A673 (cell line): ENCODE results near the gene TSR3. TPM values are rescaled to one million over a fixed set of nuclear protein-coding genes. Genes with fewer than 3 reads are reported as not detected.

Source experiments
- BruUV-seq: library from RNA; stranded (reverse); fragments of 400-500 nt; replicated peaks from 2 replicates; lab custom pipeline; 2021; lab: Mats Ljungman, UMichigan
- CTCF ChIA-PET: fragments of 300-600 bp; sonication (Branson Sonifier 250); formaldehyde crosslinking; loops from one replicate; lab custom pipeline; 2022; ENCODE audit warnings: antibody characterized with exemption; lab: Charles Lee
- POLR2A ChIA-PET: fragments of 300-600 bp; sonication (Branson Sonifier 250); formaldehyde crosslinking; loops from one replicate; lab custom pipeline; 2022; ENCODE audit warnings: antibody characterized with exemption; ENCODE audit not compliant: low non-redundant PET; lab: Charles Lee
- DNase-seq: peaks from one replicate; pipeline ENCODE4 v3.0.0-alpha.2; 2015; ENCODE audit warnings: low spot score
- H3K27ac ChIP-seq: fragments of 200-600 bp; sonication (generic); 2 replicates; pipeline ENCODE4 v1.5.1; 2016; ENCODE audit warnings: mixed run types, low read depth, mild to moderate bottlenecking, mixed read lengths, antibody characterized with exemption, low read length; ENCODE audit not compliant: poor library complexity, severe bottlenecking
- H3K27me3 ChIP-seq: fragments of 200-600 bp; sonication (generic); replicated peaks from 2 replicates; pipeline ENCODE4 v1.6.1; 2017; ENCODE audit warnings: mixed run types, low read depth, mild to moderate bottlenecking, mixed read lengths, antibody characterized with exemption, low read length; ENCODE audit not compliant: insufficient read depth, poor library complexity
- H3K36me3 ChIP-seq: fragments of 200-600 bp; sonication (generic); 2 replicates; pipeline ENCODE4 v1.6.1; 2016; ENCODE audit warnings: mixed run types, mild to moderate bottlenecking, mixed read lengths, antibody characterized with exemption, low read length; ENCODE audit not compliant: insufficient read depth, poor library complexity, severe bottlenecking
- H3K4me1 ChIP-seq: fragments of 200-600 bp; sonication (generic); 2 replicates; pipeline ENCODE4 v1.6.1; 2017; ENCODE audit warnings: mixed run types, mild to moderate bottlenecking, mixed read lengths, antibody characterized with exemption, low read length; ENCODE audit not compliant: insufficient read depth, poor library complexity, severe bottlenecking
- H3K4me3 ChIP-seq: fragments of 200-600 bp; sonication (generic); 2 replicates; pipeline ENCODE4 v1.5.1; 2016; ENCODE audit warnings: low read depth, mixed run types, mild to moderate bottlenecking, mixed read lengths, low read length; ENCODE audit not compliant: poor library complexity, severe bottlenecking
- H3K9me3 ChIP-seq: fragments of 200-600 bp; sonication (generic); 2 replicates; pipeline ENCODE4 v1.6.1; 2016; ENCODE audit warnings: mixed run types, low read depth, mild to moderate bottlenecking, mixed read lengths, antibody characterized with exemption, low read length; ENCODE audit not compliant: poor library complexity, severe bottlenecking
- EZH2 ChIP-seq: fragments of 200-600 bp; sonication (generic); IDR thresholded peaks from 2 replicates; pipeline ENCODE4 v1.6.1; 2017; ENCODE audit warnings: borderline replicate concordance, low read depth, mild to moderate bottlenecking, mixed read lengths, antibody characterized with exemption, low read length; ENCODE audit not compliant: poor library complexity, severe bottlenecking
- intact Hi-C: fragments of 100-400 bp; cut with micrococcal nuclease; formaldehyde crosslinking; loops from one replicate; pipeline ENCODE4 v1.10.0; 2022; ENCODE audit not compliant: unreplicated experiment
- total RNA-seq: library from RNA; stranded (reverse); gene quantifications from 2 replicates; pipeline ENCODE4 v1.2.3, GENCODE V29; 2021
- TF ChIP-seq, protein P1 (sequence below): fragments of 300-800, 200-600 bp; sonication (generic); conservative IDR thresholded peaks from 2 replicates; pipeline ENCODE4 v1.5.1; 2017; ENCODE audit warnings: low read depth, mild to moderate bottlenecking, antibody characterized with exemption, low read length, moderate library complexity, mixed read lengths

Gene TSR3
- total RNA-seq, 1 experiment from 2014 or later = 57.2 TPM

DNA sequence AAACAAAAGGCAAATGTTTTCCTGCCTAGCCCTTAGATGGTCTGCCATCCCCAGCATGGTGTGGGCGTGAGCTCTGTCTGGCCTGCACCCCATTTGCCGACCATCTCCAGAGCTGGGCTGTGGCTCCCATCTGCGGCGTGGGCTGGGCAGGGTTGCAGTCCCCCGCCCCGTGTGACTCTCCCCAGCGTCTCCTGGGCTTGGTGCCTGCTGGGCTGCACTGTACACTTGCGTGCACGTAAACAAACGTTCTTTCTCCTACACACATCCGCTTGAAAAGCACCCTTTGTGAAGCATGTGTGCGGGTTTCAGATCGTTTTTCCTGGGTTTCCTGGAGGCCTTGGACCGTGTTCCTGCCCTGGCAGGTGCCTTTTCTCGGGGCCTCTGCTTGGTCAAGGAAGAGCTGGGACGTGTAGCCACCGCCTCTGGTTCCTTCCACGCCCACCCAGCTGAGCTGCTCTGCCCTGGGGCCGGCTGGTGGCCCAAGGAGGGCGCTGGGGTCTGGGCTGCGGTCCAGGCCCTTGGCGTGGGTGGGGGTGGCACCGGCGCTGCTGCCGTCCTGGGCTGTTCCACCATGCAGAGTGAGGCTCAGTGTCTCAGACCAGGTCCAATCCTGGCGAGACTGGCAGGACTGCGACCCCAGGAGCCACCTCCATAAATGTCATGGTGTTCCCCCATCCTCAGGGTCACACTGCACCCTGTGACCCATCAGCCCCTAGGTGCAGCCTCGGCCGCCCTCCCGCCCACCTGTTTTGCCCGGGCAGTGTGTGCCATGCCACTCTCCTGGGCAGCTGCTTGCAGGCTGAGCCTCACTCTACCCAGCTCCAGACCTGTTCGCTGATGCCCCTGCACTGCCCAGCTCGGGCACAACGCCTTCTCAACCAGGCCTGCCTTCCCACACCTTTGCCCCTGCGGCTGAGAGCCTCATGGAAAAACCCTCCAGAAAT is 28.1 kb downstream of the TSR3 start:
- no TSS peak for BruUV-seq

DNA sequence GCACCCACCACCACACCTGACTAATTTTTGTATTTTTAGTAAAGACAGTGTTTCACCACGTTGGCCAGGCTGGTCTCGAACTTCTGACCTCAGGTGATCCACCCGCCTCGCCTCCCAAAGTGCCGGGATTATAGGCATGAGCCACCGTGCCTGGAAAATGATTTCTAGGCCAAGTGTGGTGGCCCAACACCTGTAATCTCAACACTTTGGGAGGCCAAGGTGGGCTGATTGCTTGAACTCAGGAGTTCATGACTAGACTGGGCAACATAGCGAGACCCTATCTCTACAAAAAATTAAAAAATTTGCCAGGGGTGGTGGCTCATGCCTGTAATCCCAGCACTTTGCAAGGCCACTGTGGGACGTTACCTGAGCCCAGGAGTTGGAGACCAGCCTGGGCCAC is 29.3 kb downstream of the TSR3 start:
- Histone ChIP-seq H3K27me3 (no peaks in the 10 kb centered on the region), H3K36me3 (peaks cover 71% of the 10 kb centered on the region), H3K4me1 (no peaks in the 10 kb centered on the region), H3K4me3 (no peak overlapping the region), H3K9me3 (no peaks in the 10 kb centered on the region), H3K27ac (no peak overlapping the region)
- DNase-seq = no peak
- no peak for TF ChIP-seq EZH2
- TF ChIP-seq, protein P1, sequence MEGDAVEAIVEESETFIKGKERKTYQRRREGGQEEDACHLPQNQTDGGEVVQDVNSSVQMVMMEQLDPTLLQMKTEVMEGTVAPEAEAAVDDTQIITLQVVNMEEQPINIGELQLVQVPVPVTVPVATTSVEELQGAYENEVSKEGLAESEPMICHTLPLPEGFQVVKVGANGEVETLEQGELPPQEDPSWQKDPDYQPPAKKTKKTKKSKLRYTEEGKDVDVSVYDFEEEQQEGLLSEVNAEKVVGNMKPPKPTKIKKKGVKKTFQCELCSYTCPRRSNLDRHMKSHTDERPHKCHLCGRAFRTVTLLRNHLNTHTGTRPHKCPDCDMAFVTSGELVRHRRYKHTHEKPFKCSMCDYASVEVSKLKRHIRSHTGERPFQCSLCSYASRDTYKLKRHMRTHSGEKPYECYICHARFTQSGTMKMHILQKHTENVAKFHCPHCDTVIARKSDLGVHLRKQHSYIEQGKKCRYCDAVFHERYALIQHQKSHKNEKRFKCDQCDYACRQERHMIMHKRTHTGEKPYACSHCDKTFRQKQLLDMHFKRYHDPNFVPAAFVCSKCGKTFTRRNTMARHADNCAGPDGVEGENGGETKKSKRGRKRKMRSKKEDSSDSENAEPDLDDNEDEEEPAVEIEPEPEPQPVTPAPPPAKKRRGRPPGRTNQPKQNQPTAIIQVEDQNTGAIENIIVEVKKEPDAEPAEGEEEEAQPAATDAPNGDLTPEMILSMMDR = no peak
- CTCF ChIA-PET = no interaction called here
- POLR2A ChIA-PET = no interaction called here
- no TSS peak for BruUV-seq
- intact Hi-C loops = no loop called here

More for the DNA sequence above, 28.1 kb downstream of the TSR3 start:
- ChIA-PET CTCF (no interaction called here), POLR2A (no interaction called here)
- no peaks in the 10 kb centered on the region for H3K9me3 ChIP-seq
- H3K27ac ChIP-seq = no peak overlapping the region
- TF ChIP-seq, protein P1 = no peak
- TF ChIP-seq EZH2 = no peak
- no peaks in the 10 kb centered on the region for H3K4me1 ChIP-seq
- no peaks in the 10 kb centered on the region for H3K27me3 ChIP-seq
- H3K36me3 ChIP-seq = peaks cover 59% of the 10 kb centered on the region
- intact Hi-C loops = no loop called here
- no peak for DNase-seq
- no peak overlapping the region for H3K4me3 ChIP-seq

DNA sequence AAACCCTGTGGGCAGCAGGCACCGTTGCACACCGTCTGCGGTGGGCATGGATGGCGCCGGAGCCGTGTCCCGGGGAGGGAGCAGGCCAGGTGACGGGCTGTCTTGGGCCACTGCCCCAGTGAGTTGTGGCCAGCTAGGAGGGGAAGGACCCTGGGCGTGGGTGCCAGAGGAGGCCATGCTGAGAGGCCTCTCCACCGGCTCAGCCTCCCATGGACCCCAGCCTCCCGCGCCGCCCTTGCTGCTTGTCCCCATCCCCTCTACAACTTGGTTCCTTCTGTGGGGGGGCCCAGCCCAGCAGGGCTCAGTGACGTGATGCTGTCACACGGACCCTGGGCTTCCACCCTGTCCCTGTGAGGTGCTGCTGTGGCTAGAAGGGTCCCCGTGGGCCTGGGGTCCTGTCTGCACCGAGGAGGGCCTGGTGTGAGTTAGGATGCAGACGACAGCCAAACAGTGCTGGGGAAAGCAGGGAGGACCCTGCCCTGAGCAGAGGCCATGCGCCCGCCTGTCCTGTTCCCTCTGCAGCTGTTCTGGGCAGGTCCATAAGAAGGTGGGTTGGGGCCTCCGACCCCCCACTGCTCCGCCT is 30.9 kb downstream of the TSR3 start:
- peaks cover 88% of the 10 kb centered on the region for H3K36me3 ChIP-seq
- no peak for DNase-seq
- CTCF ChIA-PET = no interaction called here
- POLR2A ChIA-PET = no interaction called here
- no peaks in the 10 kb centered on the region for H3K9me3 ChIP-seq
- H3K4me1 ChIP-seq = no peaks in the 10 kb centered on the region
- no peak overlapping the region for H3K27ac ChIP-seq
- intact Hi-C loops = no loop called here
- H3K4me3 ChIP-seq = no peak overlapping the region
- no peaks in the 10 kb centered on the region for H3K27me3 ChIP-seq
- BruUV-seq = no TSS peak
- TF ChIP-seq EZH2 = no peak
- TF ChIP-seq, protein P1 = no peak
